ENCODE data around the gene CYP2C18.

- TF ChIP-seq CTCF (IDR thresholded peaks at IDR 0.05) (no peak), EP300 (IDR thresholded peaks at IDR 0.05) (no peak)
Measured at GRCh38 chr10:94666391-94667102, 17.0 kb upstream of the CYP2C18 start.

Measured in tibial nerve (tissue), 4 donors.